Neural progenitor cell (in vitro differentiated cells): Measurements from ENCODE around the gene IPO13.

Experiments
- CTCF ChIP-seq: fragments of 200-600 bp; sonication (generic); IDR thresholded peaks from 2 replicates; pipeline ENCODE4 v1.5.1; 2017; ENCODE audit warnings: antibody characterized with exemption, mild to moderate bottlenecking
- EZH2 ChIP-seq: fragments of 200-600 bp; sonication (generic); IDR thresholded peaks from 2 replicates; pipeline ENCODE4 v1.6.1; 2017; ENCODE audit warnings: antibody characterized with exemption, mild to moderate bottlenecking, moderate library complexity
- EZH2phosphoT487 ChIP-seq: fragments of 200-600 bp; sonication (generic); IDR thresholded peaks from 2 replicates; pipeline ENCODE4 v1.6.1; 2017; ENCODE audit warnings: antibody characterized with exemption

- TF ChIP-seq CTCF (no peak), EZH2phosphoT487 (no peak), EZH2 (no peak)
Measured at GRCh38 chr1:43993206-43993914, 46.6 kb downstream of the IPO13 start.
